Activated CD8-positive, alpha-beta T cell treated with anti-CD3 and anti-CD28 coated beads for 36 hours (primary cell): ENCODE results near the gene OR56A3. TPM values are rescaled to one million over a fixed set of nuclear protein-coding genes. Genes with fewer than 3 reads are reported as not detected.

Experiments used
- ATAC-seq: fragments of 200-7000 bp; cut with Tn5 transposase; one replicate; pipeline ENCODE4 v1.10.0; 2021; ENCODE audit warnings: mild to moderate bottlenecking, moderate library complexity
- CTCF ChIA-PET: fragments of 350-600 bp; sonication (Branson Sonifier 250); formaldehyde crosslinking; loops from one replicate; lab custom pipeline; 2021; ENCODE audit warnings: antibody characterized with exemption; lab: Charles Lee
- POLR2A ChIA-PET: fragments of 350-600 bp; sonication (Branson Sonifier 250); formaldehyde crosslinking; loops from one replicate; lab custom pipeline; 2021; ENCODE audit warnings: antibody characterized with exemption; lab: Charles Lee
- DNase-seq: peaks from one replicate; pipeline ENCODE4 v3.0.0-alpha.2; 2020
- H3K27ac Mint-ChIP-seq: one replicate; pipeline ENCODE4 v1.8.0; 2021; ENCODE audit warnings: mild to moderate bottlenecking, mixed read lengths
- H3K27me3 Mint-ChIP-seq: one replicate; pipeline ENCODE4 v1.8.0; 2021; ENCODE audit warnings: mixed read lengths
- H3K36me3 Mint-ChIP-seq: one replicate; pipeline ENCODE4 v1.8.0; 2021; ENCODE audit warnings: low read depth, mixed read lengths
- H3K4me1 Mint-ChIP-seq: one replicate; pipeline ENCODE4 v1.8.0; 2021; ENCODE audit warnings: low read depth, mixed read lengths
- H3K4me3 Mint-ChIP-seq: one replicate; pipeline ENCODE4 v1.8.0; 2021; ENCODE audit warnings: mild to moderate bottlenecking, moderate library complexity, mixed read lengths
- H3K9me3 Mint-ChIP-seq: one replicate; pipeline ENCODE4 v1.8.0; 2021; ENCODE audit warnings: mixed read lengths
- intact Hi-C: fragments of 100-400 bp; cut with micrococcal nuclease; formaldehyde crosslinking; loops from one replicate; pipeline ENCODE4 v1.10.0; 2022
- total RNA-seq, 2 experiments: library from RNA; stranded (reverse); gene quantifications; one replicate each; pipeline ENCODE4 v1.2.3, GENCODE V29; 2021
- TF ChIP-seq, protein P1 (sequence below): fragments of 200-600 bp; IDR thresholded peaks from one replicate; pipeline ENCODE4 v1.8.0; 2022; ENCODE audit warnings: antibody characterized with exemption, mild to moderate bottlenecking

Gene OR56A3
- total RNA-seq, 2 experiments from 2014 or later, result not detected

DNA sequence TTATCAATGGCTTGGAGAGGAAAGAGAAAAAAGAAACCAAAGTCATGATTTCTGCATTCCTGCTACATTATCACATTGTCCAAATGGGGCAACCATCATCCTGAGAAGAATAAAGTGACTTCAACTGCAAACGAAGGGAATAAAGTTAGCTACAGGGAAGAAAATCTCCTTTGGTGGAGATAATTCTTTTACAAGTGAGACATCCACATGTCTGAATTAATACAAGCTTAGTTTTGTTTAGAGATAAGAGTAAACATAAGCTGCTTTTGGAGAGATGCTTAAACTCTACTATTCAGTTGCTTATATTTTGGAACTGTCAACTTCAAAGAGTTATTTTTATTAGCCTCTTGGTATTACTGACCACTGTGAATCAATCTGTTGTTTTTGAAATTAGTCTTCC, 44.8 kb downstream of the OR56A3 start, which contains the start of gene OR52L1:
TSS of gene OR52L1 (minus strand) at position 101 of the 400 bp plus-strand sequence. CDS start at position 46, 55 bp downstream.
- Mint-ChIP-seq H3K9me3 (no peaks in the 10 kb centered on the region), H3K4me3 (no peak within 1 kb of the TSS), H3K4me1 (no peaks in the 10 kb centered on the region), H3K27ac (no peak within 1 kb of the TSS), H3K27me3 (peaks cover 15% of the 10 kb centered on the region), H3K36me3 (no peaks in the 10 kb centered on the region)
- CTCF ChIA-PET, result no interaction called here
- no peak for DNase-seq
- no peak for ATAC-seq
- TF ChIP-seq, protein P1, sequence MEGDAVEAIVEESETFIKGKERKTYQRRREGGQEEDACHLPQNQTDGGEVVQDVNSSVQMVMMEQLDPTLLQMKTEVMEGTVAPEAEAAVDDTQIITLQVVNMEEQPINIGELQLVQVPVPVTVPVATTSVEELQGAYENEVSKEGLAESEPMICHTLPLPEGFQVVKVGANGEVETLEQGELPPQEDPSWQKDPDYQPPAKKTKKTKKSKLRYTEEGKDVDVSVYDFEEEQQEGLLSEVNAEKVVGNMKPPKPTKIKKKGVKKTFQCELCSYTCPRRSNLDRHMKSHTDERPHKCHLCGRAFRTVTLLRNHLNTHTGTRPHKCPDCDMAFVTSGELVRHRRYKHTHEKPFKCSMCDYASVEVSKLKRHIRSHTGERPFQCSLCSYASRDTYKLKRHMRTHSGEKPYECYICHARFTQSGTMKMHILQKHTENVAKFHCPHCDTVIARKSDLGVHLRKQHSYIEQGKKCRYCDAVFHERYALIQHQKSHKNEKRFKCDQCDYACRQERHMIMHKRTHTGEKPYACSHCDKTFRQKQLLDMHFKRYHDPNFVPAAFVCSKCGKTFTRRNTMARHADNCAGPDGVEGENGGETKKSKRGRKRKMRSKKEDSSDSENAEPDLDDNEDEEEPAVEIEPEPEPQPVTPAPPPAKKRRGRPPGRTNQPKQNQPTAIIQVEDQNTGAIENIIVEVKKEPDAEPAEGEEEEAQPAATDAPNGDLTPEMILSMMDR, result no peak
- POLR2A ChIA-PET, result no interaction called here
- intact Hi-C loops, result no loop called here

DNA sequence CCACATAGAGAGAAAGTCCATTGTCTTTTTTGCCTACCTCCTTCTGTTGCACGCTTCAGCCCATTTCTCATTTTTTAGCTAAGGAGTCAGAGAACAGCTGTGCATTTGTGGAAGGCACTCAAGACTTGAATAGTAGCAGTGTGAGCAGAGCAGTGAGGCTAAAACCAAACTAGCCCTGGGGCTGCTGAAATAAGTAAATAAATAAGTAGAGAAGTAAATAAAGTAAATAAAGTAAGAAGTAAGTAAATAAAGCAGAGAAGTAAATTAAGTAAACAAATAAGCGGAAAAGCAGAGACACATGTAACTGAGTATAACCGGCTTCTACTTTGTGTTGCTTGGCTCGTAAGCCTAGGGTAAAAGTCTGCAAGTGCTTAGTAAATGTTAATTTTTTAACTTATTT, 47.2 kb downstream of the OR56A3 start:
- ChIA-PET CTCF (no interaction called here), POLR2A (no interaction called here)
- intact Hi-C loops, result no loop called here
- Mint-ChIP-seq H3K27me3 (peaks cover 5% of the 10 kb centered on the region), H3K9me3 (no peaks in the 10 kb centered on the region), H3K36me3 (no peaks in the 10 kb centered on the region), H3K4me1 (no peaks in the 10 kb centered on the region), H3K4me3 (no peak overlapping the region), H3K27ac (no peak overlapping the region)
- ATAC-seq (no peak), DNase-seq (no peak)
- TF ChIP-seq, protein P1, result no peak

DNA sequence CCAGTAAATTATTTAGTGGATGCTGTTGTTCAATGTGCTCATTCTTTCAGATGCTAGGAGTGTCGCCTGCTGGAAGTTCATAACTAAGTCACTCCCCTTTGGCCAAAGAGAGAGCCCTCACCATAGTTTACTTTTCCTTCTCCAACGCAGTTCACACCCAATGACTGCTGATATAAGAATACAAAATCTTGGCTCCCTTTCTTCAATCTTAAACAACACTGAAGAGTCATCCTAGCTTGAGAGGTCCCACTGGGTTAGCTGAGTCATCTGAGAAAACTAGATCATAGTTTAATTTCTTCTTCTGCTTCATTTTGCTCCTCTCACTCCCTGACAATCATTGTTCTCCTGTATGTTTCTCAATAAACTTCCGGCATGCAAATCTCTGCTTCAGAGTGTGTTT, 50.1 kb downstream of the OR56A3 start:
- no peak for ATAC-seq
- no peaks in the 10 kb centered on the region for H3K36me3 Mint-ChIP-seq
- CTCF ChIA-PET, result interaction anchor here (0.7 to 1.3 kb wide), 5 partner anchors 9 to 370 kb away, joined by 3 read pairs; no protein-coding TSS in a partner anchor
- POLR2A ChIA-PET, result no interaction called here
- H3K27me3 Mint-ChIP-seq, result peaks cover 2% of the 10 kb centered on the region
- no peak overlapping the region for H3K27ac Mint-ChIP-seq
- no peak overlapping the region for H3K4me3 Mint-ChIP-seq
- TF ChIP-seq, protein P1, result no peak
- no peak for DNase-seq
- H3K4me1 Mint-ChIP-seq, result no peaks in the 10 kb centered on the region
- H3K9me3 Mint-ChIP-seq, result no peaks in the 10 kb centered on the region
- intact Hi-C loops, result no loop called here

DNA sequence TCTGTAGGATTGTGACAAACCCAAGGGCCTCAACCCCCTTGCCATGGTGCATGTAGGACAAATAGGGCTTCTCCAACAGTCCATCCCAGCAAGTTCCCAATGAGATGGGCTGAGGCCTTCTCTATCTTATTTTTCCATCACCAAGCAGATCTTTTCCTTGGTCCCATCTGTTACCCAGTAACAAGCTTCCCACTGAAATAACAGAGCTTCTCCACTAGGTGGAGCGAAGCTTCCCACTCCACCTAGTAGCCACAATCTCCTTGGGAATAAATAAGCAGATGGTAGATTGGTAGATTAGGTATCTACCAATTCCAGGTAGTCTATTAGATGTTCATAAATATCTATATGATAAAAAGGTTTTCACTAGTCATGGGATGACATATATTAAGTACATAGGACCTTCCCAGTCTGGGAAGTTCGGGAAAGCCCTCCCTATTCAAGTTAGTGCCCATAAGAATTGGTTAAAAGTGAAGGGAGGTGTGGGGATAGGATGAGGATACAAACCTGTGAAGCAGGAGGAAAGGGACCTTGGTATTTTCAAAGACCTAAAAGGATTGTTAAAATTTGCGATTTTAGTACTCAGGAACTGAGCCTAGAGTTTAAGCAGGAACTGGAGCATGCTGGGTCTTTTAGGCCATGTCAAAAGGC, 50.7 kb downstream of the OR56A3 start:
- ATAC-seq, result no peak
- H3K27ac Mint-ChIP-seq, result no peak overlapping the region
- ChIA-PET POLR2A (no interaction called here), CTCF (interaction anchor here (0.7 to 1.3 kb wide), 5 partner anchors 9 to 370 kb away, joined by 3 read pairs; no protein-coding TSS in a partner anchor)
- H3K36me3 Mint-ChIP-seq, result no peaks in the 10 kb centered on the region
- H3K9me3 Mint-ChIP-seq, result no peaks in the 10 kb centered on the region
- no peak overlapping the region for H3K4me3 Mint-ChIP-seq
- TF ChIP-seq, protein P1, result peak; percentile 63
- intact Hi-C loops, result no loop called here
- H3K27me3 Mint-ChIP-seq, result peaks cover 2% of the 10 kb centered on the region
- DNase-seq, result no peak
- H3K4me1 Mint-ChIP-seq, result no peaks in the 10 kb centered on the region

DNA sequence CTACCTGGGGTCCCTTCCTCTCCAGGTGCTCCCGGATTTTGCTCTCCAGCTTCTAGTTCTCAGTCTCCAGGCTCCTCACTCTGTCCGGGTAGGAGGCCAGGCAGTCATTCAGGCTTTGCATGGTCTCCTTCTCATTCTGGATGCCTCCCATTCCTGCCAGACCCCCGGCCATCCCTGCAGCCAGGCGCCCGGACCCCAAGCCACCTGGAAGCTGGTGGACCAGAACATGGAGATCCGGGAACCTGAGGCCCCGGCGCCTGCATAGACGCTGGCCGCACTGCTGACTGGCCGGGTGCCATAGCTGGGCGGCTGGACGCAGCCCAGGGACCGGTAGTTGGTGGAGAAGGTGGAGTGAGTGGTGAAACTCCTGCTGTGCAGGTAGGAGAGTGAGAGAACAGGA, 52.7 kb downstream of the OR56A3 start:
- intact Hi-C loops, result no loop called here
- ChIA-PET CTCF (interaction anchor here (1.6 kb wide), 1 partner anchor 359 kb away, joined by 4 read pairs; no protein-coding TSS in a partner anchor), POLR2A (no interaction called here)
- Mint-ChIP-seq H3K4me1 (no peaks in the 10 kb centered on the region), H3K9me3 (no peaks in the 10 kb centered on the region), H3K36me3 (no peaks in the 10 kb centered on the region), H3K27me3 (peaks cover 2% of the 10 kb centered on the region), H3K4me3 (no peak overlapping the region), H3K27ac (no peak overlapping the region)
- DNase-seq, result no peak
- TF ChIP-seq, protein P1, result no peak
- no peak for ATAC-seq
